Superior temporal gyrus (tissue), 1 donor: ENCODE data around the gene COX6B2.

Experiments
- DNase-seq: peaks from one replicate; pipeline ENCODE4 v3.0.0-alpha.2; 2016; ENCODE audit errors: extremely low spot score

The COX6B2 gene

DNA sequence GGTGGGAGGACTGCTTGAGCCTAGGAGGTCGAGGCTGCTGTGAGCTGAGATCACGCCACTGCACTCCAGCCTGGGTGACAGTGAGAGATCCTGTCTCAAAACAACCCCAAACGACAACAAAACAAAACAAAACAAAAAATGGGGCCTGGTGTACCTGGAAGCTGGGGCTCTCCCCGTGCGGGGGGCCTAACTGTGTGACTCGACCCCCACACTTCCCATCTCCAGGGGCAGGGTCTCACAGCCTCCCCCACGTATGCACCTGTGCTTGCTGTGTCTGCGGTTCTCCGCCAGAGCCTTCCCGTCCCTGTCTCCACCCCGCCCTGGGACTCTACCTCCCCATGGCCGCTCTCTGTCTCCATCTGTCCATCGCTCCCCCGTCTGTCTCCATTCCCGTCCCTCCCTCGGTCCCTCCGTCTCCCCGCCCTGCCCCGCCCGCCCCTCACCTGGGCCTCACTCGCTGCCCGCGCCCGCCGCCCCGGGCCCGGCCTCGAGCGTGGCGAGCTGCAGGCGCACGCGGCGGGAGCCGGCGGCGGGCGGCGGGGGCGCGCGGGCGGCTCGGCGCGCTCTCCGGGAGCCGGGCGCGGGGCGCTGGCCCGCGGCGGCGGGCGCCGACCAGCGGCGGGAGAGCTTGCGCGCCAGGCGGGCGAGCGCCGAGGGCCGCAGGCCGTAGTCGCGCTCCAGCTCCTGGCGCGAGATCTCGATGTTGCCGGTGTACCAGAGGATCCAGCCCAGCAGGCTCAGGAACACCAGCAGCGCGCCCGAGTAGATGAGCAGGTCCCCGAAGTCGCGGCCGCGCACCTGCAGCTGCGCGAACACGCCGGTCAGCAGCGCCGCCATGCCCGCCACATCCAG lies 29.0 kb upstream of the COX6B2 start:
- DNase-seq: peak; percentile 44

DNA sequence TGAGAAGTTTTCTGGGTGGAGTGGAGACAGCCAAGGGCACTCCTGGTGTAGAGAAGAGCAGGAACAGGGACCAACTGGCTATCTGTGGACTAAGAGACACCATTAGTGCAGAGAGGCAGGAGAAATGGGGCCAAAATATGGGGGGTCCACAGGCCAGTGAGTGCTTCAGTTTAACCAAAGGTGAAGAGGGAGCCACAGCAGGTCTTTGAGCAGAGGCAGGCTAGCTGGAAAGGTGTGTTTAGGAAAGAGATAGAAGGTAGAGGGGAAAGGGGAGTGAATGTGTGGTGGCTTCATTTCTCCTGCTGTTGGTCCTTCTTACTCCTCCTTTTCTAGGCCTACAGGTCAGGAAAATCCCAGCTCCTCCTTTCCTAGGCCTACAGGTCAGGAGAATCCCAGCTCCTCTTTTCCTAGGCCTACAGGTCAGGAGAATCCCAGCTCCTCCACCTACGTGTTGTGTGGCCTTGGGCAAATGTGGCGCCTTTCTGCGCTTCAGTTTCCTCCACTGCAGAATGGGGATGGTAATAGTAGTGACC lies 28.1 kb upstream of the COX6B2 start:
- DNase-seq: no peak

DNA sequence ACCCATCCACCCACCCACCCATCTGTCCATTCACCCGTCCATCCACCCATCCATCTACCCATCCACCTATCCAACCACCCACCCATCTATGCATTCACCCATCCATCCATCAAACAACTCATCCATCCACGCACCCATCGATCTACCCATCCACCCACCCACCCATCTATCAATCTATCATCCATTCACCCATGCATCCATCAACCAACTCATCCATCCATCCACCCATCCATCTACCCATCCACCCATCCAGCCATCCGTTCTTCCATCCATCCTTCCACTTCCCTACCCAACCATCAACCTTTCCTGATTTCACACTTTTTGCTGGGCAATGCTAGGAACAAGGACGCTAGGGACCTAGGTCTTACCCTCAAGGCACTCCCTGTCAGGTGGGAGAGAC lies 27.5 kb upstream of the COX6B2 start:
- DNase-seq: no peak

DNA sequence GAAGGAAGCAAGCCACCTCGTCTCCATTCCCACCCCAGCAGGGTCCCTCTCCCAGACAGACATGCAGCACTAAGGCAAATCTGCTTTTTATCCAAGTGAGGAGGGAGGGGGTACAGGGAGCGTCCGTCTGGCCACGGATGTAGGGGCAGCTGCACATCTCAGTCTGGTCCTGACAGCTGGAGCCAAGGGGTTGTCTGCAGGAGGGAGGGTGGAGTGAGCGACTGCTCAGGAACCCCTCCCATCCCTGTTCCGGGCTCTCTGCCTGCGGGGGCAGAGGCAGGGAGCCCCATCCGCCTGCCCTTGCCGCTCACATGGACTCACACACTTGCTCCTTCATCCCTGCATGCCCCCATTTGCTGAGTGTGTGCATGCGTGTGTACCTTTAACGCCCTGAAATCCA lies 24.7 kb upstream of the COX6B2 start:
- no peak for DNase-seq

DNA sequence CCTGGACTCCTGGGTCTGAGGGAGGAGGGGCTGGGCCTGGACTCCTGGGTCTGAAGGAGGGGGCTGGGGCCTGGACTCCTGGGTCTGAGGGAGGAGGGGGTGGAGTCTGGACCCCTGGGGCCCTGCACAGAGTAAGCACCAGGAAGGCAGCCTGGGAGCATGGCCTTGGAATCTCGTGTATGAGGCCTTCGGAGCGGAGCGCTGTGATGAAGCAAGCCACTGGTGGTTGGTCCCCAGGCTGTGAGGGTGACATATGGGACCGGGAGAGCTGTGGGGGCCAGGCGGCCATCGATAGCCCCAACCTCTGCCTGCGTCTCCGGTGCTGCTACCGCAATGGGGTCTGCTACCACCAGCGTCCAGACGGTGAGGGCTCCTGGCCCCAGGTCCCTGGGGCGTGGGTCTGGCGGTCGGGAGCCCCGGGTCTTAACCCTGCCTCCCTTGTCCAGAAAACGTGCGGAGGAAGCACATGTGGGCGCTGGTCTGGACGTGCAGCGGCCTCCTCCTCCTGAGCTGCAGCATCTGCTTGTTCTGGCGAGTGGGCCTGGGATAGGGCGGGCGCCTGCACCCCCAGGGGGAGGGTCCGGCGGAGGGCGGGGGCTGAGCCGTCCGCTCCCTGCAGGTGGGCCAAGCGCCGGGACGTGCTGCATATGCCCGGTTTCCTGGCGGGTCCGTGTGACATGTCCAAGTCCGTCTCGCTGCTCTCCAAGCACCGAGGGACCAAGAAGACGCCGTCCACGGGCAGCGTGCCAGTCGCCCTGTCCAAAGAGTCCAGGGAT lies 23.0 kb upstream of the COX6B2 start:
- no peak for DNase-seq

DNA sequence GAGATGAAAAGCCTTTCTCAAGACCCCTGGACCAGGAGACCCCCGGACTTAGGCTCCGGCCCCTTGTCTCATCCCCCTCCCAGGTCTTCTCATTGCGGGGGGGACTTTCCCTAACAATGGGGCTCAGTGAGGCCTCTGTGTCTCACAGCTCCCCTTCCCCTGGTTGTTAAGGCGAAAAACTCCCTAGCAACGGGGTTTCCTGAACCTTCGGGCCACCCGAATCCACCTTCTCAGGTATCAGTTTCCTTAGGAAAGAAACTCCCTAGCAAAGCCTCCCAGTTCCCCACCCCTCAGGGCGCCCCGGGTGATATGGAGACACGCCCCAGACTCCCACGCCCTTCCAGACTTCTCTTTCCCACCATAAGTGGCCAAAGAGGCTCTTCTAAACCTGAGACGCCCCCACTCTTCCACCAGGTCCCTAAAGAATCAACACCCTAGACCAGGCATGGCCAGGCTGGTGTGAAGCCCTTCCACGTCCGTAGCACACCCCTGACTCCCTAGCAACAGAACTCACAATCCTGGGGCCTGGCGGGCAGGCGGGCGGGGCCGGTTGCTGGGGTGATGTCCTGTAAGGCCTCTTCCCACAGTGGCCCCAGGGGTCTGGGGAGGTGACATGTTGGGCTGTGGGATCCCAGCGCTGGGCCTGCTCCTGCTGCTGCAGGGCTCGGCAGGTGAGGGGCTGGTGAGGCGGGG lies 21.9 kb upstream of the COX6B2 start, which contains the start of gene TMEM190:
Gene TMEM190, plus strand, starts transcription at position 586 of the 693 bp plus-strand sequence. Its CDS starts 28 bp downstream, at position 614.
- DNase-seq: no peak

DNA sequence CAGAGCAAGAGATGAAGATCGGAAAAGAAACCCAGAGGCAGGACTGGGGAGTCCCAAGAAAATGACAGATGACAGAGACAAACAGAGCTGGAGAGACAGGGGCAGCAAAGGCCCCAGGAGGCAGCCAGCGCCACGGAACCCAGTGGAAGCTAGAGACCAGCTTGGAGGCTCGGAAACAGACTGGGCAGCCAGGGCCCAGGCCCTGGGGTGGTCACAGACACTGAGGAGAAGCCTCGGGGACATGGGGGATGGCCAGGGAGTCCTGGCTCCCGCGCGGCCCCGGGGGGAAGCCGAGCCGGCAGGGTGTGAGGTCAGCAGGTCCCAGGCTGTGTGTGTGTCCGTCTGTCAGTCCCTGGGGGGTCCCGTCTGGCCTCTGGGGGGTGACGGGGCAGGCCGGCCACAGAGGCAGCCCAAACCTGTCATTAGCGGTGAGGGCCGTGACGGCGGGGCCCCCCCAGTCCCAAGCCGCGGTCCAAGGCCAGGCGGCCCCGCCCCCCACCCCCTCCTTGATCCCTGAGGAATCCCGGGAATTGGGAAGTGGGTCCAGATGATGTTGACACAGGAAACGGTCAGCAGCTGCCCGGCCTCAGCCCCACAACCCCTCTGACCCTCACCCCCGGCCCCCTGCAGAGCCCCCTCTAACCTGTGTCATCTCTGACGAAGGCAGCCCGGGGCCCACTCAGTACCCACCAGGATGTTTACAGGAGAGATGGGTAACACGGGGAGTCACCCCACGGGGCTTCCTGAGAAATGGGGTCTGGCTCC lies 19.7 kb upstream of the COX6B2 start:
- no peak for DNase-seq

DNA sequence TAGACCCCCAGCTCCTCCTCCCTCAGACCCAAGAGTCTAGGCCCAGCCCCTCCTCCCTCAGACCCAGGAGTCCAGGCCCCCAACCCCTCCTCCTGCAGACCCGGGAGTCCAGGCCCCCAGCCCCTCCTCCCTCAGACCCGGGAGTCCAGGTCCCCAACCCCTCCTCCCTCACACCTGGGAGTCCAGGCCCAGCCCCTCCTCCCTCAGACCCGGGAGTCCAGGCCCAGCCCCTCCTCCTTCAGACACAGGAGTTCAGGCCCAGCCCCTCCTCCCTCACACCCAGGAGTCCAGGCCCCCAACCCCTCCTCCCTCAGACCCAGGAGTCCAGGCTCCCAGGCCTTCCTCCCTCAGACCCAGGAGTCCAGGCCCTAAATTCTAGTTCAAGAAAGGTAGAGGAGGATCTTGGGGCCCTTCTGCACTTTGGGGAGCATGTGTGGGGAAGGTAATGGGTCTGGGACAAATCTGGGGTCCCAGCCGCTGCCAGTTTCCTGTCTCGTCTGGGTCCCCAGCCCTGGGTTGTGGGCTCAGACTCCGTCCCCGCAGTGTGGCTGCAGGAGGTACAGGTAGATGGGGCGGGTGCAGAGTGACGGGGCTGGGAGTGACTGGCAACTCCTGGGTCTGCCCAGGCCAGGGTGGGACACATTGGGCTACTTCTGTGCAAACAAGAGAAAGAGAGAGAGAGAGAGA lies 18.9 kb upstream of the COX6B2 start:
- DNase-seq: no peak

DNA sequence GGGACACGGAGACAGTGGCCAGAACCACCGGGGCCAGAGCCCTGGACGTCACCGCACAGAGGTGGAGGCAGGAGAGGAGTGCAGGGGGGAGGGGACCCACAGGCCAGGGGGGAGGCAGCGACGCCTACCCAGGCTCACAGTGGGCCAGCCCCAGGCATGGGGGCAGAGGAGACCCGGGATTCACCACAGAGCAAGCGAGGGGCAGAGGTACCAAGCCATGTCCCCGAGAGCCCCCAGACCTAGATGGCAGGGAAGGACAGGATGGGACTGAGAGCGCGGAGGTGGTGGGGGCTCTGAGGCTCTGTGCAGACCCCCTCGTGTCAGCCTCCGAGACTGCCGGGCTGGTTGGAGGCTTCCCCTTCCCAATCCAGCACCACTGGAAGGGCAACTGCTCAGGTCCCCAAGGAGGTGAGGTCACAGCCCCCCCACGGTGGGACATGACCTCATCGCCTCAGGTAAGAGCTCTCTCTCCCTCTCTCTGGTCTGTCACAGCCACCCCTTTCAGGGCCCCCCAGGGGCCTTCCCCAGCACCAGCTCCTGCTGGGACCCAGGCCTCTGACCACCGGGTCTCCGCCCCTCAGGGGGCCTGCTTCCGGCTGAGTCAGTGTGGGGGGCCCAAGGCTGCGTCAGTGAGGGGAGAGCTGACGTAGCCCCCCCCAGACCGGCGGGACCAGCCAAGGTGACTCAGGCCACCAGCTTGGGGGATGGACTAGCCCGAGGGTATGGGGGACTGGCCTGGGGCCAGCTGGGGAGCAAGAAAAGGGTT lies 18.0 kb upstream of the COX6B2 start:
- no peak for DNase-seq

DNA sequence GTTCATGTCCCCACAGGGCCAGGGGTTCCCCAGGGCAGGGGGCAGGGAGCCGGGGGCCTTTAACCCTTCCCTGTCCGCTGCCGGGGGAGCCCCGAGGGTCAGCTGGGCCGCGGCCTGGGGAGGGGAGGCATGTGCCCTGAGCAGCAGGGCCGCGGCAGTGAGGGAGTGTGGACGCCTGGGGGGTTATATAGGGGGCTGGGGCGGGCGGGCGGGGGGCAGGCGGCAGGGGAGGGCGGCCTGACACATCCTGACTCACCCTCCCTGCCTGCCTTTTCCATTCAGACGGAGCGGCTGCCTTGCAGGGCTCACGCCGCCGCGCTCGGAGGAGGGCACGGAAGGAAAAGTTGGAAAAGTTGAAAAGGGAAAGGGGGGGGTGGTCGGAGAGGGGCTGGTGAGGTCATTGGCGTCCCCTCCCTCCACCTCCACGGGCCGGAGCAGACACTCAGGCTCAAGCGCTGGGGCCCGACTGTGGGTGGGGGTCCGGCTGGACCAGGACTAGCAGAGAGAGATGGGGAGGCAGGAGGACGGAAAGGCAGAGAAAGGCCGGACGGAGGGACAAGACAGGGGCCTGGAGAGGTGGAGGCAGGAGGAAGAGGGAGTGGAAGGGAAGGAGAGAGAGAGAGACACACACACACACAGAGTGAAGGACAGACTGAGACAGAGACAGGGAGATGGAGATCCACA lies 15.9 kb upstream of the COX6B2 start, which contains the start of gene IL11:
Gene IL11, minus strand, starts transcription at position 159 of the 684 bp plus-strand sequence. Its CDS starts 153 bp downstream, at position 6.
- DNase-seq: no peak

DNA sequence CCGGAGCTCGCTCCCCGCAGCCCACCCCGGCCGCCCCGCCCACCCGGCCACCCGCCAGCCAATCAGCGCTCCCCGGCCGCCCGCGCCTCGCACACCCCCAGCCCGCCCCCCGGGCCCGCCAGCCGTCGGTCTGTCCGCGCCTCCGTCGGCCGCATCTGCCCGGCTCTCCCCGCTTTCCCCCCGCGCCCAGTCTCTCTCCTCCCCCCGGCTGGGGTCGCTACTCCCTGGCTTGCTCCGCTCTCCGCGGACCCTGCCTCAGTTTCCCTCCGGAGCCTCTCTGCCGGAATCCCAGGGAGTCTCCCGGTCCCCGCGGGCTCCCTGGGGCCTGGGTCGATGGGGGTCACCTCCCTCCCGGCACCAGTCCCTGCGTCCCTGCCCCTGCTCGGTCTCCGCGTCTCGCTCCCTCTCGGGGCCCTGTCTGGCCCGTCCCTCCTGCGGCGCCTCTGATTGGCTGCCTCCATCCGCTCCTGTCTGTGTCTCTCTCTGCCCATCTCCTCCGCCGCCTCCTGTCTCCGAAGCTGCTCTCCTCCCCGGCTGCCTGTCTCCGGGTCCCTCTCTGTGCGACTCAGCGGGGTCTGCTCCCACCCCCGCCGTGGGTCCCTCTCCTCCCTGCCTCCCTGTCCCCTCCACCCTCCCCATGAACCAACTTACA lies 15.3 kb upstream of the COX6B2 start:
- DNase-seq: no peak

DNA sequence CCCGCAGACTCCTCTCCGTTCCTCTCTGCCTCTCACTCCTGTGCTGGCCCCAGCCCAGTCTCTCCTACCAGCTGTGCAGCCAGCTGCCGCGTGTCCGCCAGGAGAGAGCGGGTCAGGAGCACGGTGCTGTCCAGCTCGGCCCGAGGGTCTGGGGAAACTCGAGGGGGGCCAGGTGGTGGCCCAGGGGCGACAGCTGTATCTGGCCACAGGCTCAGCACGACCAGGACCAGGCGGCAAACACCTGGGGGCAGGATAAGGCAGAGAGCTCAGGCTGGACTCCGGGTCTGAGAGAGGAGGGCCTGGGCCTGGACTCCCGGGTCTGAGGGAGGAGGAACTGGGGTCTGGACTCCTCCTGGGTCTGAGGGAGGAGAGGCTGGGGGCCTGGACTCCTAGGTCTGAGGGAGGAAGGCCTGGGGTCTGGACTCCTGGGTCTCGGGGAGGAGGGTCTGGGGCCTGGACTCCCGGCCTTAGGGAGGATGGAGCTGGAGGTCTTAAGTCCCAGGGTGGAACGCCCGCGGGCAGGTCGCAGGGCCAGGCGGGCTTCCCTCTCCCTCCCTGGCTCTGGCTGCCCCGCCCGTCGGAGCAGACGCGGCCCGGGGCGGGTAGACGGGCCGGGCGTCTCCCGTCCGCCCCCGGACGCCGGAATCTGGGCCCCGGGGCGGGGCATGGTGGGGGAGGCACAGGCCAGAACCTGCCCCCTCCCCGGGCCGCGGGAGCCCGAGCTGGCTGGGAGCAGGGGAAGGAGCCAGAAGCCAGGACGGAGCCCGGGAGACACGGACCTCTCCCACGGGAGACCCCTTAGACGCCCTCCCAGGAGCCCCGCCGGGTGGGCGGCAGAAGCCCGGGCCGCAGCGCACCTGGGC lies 14.4 kb upstream of the COX6B2 start:
- DNase-seq: no peak

DNA sequence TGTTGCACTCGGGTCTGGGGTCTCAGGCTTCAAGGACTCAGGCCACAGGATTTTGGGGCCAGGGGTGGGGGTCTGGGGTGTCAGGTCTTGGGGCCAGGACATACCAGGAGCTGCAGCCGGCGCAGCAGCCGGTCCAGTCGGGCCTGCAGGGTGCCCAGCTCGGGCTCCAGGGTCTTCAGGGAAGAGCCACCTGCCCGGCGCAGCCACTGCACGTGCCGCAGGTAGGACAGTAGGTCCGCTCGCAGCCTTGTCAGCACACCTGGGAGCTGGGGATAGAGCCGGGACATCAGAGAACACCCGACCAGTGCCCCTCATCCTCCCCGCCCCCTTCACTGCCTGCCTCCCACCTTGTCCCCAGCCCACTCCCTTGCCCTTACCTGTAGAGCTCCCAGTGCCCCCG lies 13.6 kb upstream of the COX6B2 start:
- DNase-seq: no peak

DNA sequence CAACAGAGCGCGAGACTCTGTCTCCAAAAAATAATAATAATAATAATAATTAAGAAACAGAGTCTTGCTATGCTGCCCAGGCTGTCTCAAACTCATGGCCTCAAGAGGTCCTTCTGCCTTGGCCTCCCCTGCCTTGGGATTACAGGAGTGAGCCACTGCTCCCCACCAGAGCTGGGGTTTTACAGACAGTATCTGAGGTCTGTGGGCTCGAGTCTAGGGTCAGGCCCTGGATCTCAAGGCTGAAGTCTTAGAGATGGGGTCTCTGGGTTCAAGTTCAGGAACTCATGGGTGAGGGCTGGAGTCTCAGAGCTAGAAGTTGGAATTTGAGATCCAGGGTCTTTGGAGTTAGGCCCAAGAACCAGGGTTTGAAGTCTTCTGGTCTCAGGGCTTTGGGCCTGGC lies 12.3 kb upstream of the COX6B2 start:
- no peak for DNase-seq

DNA sequence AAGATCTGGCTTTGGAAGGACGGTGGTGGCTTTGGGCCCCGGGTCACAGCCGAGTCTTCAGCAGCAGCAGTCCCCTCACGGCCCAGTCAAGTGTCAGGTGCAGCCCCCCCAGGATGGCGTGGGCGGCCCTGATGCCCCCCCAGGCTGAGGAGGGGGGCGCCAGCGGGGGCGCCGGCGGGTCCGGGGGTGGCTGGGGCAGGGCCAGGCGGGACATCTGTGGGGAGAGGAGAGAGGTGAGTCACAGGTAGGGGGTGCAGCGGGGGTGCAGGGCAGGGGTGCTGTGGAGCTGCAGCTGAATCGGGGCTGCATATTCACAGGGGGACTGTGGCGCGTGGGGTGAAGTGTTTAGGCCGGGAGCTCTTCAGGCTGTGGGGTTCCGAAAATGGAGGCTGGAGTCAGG lies 11.4 kb upstream of the COX6B2 start:
- DNase-seq: no peak

DNA sequence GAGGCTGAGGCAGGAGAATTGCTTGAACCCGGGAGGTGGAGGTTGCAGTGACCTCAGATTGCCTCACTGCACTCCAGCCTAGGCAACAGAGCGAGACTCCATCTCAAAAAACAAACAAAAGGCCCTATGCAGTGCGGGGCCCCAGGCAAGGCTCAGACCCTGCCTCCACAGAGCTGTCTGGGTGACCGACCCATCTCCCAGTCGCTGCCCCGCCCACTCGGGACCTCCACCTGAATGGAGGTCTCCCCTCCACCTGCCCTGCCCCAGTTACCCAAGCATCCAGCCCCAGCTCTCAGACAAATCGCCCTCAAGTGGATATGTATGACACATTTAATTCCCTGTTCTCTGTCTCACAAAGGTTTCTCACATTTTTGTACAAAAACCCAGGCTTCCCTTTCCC lies 10.7 kb upstream of the COX6B2 start:
- no peak for DNase-seq

DNA sequence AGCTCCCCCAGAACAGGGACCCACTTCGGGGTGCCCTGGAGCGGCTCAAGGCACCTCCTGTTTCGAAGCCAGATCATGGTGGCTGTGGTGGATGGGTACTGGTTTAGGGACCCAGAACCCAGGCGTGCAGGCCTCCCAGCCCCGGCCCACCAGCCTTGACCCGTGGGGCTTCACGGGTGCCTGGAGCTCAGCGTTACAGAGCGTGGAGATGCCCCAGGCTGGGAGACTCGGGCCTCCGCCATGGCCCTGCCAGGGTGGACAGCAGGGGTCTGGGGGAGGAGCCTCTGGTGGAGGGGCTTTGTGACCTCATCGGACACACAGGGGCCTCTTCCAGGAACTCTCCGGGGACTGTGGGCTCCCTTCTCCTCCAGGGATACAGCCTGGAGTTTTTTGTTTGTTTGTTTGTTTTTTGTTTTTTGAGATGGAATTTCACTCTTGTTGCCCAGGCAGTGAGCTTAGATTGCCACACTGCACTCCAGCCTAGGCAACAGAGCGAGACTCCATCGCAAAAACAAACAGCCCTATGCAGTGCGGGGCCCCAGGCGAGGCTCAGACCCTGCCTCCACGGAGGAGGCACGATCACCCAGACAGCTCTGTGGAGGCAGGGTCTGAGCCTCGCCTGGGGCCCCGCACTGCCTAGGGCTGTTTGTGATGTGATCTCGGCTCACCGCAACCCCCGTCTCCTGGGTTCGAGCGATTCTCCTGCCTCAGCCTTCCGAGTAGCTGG lies 8.6 kb upstream of the COX6B2 start, which contains the start of gene GARIN5B:
Gene GARIN5B, minus strand, starts transcription at position 271 of the 727 bp plus-strand sequence. Its CDS starts 194 bp downstream, at position 77.
- no peak for DNase-seq
